Measurements from ENCODE around the gene ARMC2. TPM values are rescaled to one million over a fixed set of nuclear protein-coding genes. Genes with fewer than 3 reads are reported as not detected.

The ARMC2 gene
- total RNA-seq, 1 experiment from 2014 or later = 3.2 TPM

- intact Hi-C loops (cut with micrococcal nuclease) = no loop called here
- H3K36me3 Mint-ChIP-seq (ENCODE audit: insufficient read depth, unreplicated experiment) = peaks cover 6% of the 10 kb centered on the region
- CTCF ChIA-PET = interaction anchor here (1.0 to 1.1 kb wide), 2 partner anchors 41 to 254 kb away, joined by 3 to 4 read pairs; no protein-coding TSS in a partner anchor
- BruUV-seq (replicated peaks) = no TSS peak
- no peaks in the 10 kb centered on the region for H3K9me3 Mint-ChIP-seq (ENCODE audit: unreplicated experiment)
- no peak overlapping the region for H3K27ac Mint-ChIP-seq (ENCODE audit: low read depth, unreplicated experiment)
- no peaks in the 10 kb centered on the region for H3K27me3 Mint-ChIP-seq (ENCODE audit: insufficient read depth, unreplicated experiment)
- DNase-seq (ENCODE audit: unreplicated experiment) = no peak
- TF ChIP-seq CTCF (IDR thresholded peaks at IDR 0.05; ENCODE audit: unreplicated experiment) = no peak
- no peak overlapping the region for H3K4me3 Mint-ChIP-seq (ENCODE audit: unreplicated experiment)
- no peaks in the 10 kb centered on the region for H3K4me1 Mint-ChIP-seq (ENCODE audit: insufficient read depth, unreplicated experiment)
- POLR2A ChIA-PET = no interaction called here
Measured at GRCh38 chr6:108805611-108806167, 42.5 kb upstream of the ARMC2 start.

DNA sequence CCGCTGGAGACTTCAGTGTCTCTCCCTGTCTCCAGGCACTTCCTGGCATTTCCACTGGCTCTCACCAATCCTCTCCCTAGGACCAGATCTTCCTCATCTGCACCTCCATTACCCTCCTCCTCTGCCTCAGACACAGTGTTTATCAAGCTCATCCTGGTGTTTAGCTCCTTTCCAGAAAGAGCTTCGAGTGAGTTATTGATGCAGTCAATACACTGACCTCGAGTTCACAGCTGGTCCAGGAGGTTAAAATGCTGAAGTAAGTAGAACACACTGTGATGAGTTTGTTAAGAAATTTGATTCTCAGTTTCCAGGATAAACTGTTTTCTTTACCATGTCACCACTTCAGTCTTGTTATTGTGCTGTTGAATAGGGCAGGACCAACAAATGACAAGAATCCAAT is 42.1 kb upstream of the ARMC2 start:
- no TSS peak for BruUV-seq (replicated peaks)
- no peaks in the 10 kb centered on the region for H3K27me3 Mint-ChIP-seq (ENCODE audit: insufficient read depth, unreplicated experiment)
- H3K36me3 Mint-ChIP-seq (ENCODE audit: insufficient read depth, unreplicated experiment) = peaks cover 6% of the 10 kb centered on the region
- intact Hi-C loops (cut with micrococcal nuclease) = no loop called here
- H3K27ac Mint-ChIP-seq (ENCODE audit: low read depth, unreplicated experiment) = no peak overlapping the region
- ChIA-PET CTCF (interaction anchor here (0.6 to 1.1 kb wide), 3 partner anchors 91 to 253 kb away, joined by 3 to 4 read pairs (median 4); no protein-coding TSS in a partner anchor), POLR2A (interaction anchor here (1.0 kb wide), 1 partner anchor 278 kb away, joined by 3 read pairs; no protein-coding TSS in a partner anchor)
- no peak for DNase-seq (ENCODE audit: unreplicated experiment)
- H3K4me1 Mint-ChIP-seq (ENCODE audit: insufficient read depth, unreplicated experiment) = no peaks in the 10 kb centered on the region
- no peaks in the 10 kb centered on the region for H3K9me3 Mint-ChIP-seq (ENCODE audit: unreplicated experiment)
- no peak for TF ChIP-seq CTCF (IDR thresholded peaks at IDR 0.05; ENCODE audit: unreplicated experiment)
- H3K4me3 Mint-ChIP-seq (ENCODE audit: unreplicated experiment) = no peak overlapping the region

DNA sequence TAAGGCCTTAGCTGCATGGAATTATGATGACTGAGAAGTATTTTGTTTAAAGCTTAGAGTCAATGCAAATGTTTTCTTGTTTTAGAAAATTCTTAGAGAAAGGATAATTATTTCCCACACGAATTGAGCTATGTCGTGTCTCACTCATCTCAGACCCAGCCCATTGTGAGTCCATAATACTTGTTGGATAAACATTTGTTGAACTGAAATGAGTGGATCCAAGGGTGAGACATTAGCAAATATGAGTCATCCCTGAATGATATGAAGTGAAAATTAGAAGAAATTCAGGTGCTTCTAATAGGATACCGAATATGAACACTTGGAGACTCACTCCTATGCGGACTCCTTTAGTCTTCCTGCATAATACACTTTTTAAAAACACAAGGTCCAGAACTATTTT is 41.6 kb upstream of the ARMC2 start:
- no peak overlapping the region for H3K4me3 Mint-ChIP-seq (ENCODE audit: unreplicated experiment)
- H3K9me3 Mint-ChIP-seq (ENCODE audit: unreplicated experiment) = no peaks in the 10 kb centered on the region
- POLR2A ChIA-PET = interaction anchor here (0.7 to 1.2 kb wide), 3 partner anchors 9 to 277 kb away, joined by 3 to 4 read pairs (median 4); no protein-coding TSS in a partner anchor
- no peak overlapping the region for H3K27ac Mint-ChIP-seq (ENCODE audit: low read depth, unreplicated experiment)
- no peak for DNase-seq (ENCODE audit: unreplicated experiment)
- CTCF ChIA-PET = interaction anchor here (0.5 to 1.0 kb wide), 4 partner anchors 10 to 237 kb away, joined by 3 to 4 read pairs (median 4); no protein-coding TSS in a partner anchor
- no peaks in the 10 kb centered on the region for H3K27me3 Mint-ChIP-seq (ENCODE audit: insufficient read depth, unreplicated experiment)
- H3K4me1 Mint-ChIP-seq (ENCODE audit: insufficient read depth, unreplicated experiment) = no peaks in the 10 kb centered on the region
- intact Hi-C loops (cut with micrococcal nuclease) = no loop called here
- peaks cover 6% of the 10 kb centered on the region for H3K36me3 Mint-ChIP-seq (ENCODE audit: insufficient read depth, unreplicated experiment)
- no peak for TF ChIP-seq CTCF (IDR thresholded peaks at IDR 0.05; ENCODE audit: unreplicated experiment)
- BruUV-seq (replicated peaks) = no TSS peak

GRCh38 chr6:108807928-108808327 is 40.3 kb upstream of the ARMC2 start:
- Mint-ChIP-seq H3K27ac (ENCODE audit: low read depth, unreplicated experiment) (no peak overlapping the region), H3K36me3 (ENCODE audit: insufficient read depth, unreplicated experiment) (peaks cover 6% of the 10 kb centered on the region), H3K9me3 (ENCODE audit: unreplicated experiment) (no peaks in the 10 kb centered on the region), H3K4me1 (ENCODE audit: insufficient read depth, unreplicated experiment) (no peaks in the 10 kb centered on the region), H3K27me3 (ENCODE audit: insufficient read depth, unreplicated experiment) (no peaks in the 10 kb centered on the region), H3K4me3 (ENCODE audit: unreplicated experiment) (no peak overlapping the region)
- BruUV-seq (replicated peaks) = no TSS peak
- ChIA-PET CTCF (interaction anchor here (0.7 kb wide), 1 partner anchor 266 kb away, joined by 3 read pairs; no protein-coding TSS in a partner anchor), POLR2A (interaction anchor here (0.9 kb wide), 1 partner anchor 14 kb away, joined by 3 read pairs; no protein-coding TSS in a partner anchor)
- no peak for DNase-seq (ENCODE audit: unreplicated experiment)
- TF ChIP-seq CTCF (IDR thresholded peaks at IDR 0.05; ENCODE audit: unreplicated experiment) = no peak
- intact Hi-C loops (cut with micrococcal nuclease) = no loop called here

All from MCF 10A (cell line).